RKO (cell line): Measurements from ENCODE around the gene SCIN.
"Not testable (repeated sequence)": the region's sequence is repeated elsewhere in the genome, so short reads cannot be mapped to it uniquely, and the experiment has no call there.

Source experiments
- DNase-seq: peaks from one replicate; pipeline ENCODE4 v3.0.0-alpha.2; 2016; ENCODE audit warnings: low spot score

SCIN gene

DNA sequence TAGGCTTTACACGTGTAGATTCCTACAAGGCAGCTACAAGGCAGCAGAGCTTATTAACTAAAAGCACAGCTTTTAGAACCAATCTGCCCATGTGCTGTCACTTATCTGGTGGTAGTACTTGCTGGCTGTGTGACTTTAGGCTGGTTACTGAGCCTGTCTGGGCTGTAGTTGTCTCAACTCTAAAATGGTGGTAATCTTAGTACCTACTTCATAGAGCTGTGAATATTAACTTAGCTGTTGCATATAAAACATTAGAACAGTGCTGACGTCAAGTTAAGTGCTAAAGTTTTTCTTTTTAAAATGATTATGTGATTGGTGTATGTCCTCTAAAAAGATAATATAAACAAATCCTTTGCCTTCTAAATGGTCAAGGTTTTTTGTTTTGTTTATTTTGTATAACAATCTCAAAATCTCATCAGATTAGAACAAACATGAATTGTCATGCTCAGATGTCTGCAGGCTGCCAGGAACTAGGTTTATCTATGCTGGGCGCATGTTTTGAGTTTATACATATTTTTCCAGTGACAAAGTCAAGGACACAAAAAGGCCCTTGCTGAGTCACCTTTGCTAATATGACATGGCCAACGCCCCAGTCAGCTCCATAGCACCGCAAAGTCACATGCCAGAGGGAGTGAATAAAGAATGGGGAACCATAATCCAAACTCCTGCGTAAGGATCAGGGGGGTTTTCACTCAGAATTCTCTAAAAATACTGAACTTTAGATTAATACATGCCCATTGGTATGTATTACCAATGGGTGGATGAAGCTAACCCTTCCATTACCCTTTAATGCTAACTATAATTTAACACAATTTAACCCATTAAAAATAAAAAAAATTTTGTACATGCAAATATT lies 77.1 kb downstream of the SCIN start:
- peak; percentile 56 for DNase-seq

DNA sequence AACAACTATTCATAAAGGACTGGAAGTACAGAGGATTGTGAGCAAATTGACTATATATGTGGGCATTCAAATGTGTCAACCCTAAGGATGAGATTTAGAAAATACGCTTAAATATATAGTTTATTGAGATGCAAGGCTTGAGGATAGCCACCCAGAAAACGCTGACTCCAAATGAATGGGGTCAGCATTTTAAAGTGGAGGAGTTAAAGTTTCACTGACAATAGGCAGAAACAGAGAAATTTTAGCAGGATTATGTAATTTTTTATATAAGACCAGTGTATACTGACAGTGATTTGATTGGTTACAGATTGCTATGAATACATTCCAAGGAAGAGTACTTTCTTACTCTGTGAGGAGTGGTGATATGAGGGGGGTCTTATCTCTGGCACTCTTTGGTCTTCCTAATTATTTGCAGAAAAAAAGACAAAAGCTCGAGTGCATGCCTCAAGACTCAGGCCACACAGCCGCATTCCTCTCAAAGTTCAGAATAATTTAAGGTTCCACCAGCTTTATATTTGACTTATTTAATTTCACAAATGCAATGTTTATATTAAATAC lies 78.3 kb downstream of the SCIN start:
- no peak for DNase-seq

DNA sequence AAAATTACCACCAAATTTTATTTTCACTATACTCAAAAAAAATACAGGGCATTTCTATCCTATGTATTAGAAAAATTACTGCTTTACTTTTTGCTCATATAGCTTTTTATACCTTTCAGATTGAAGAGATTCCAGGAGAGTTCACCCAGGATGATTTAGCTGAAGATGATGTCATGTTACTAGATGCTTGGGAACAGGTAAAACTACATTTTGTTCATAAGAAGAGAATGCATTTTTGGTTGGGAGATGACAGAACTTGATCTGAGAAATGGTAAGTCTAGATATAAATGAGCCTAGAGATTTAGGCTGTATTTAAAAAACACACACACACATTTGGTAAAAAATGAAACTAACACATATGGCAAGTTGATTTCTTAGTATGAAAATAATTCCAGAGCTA lies 78.8 kb downstream of the SCIN start:
- DNase-seq, result no peak

DNA sequence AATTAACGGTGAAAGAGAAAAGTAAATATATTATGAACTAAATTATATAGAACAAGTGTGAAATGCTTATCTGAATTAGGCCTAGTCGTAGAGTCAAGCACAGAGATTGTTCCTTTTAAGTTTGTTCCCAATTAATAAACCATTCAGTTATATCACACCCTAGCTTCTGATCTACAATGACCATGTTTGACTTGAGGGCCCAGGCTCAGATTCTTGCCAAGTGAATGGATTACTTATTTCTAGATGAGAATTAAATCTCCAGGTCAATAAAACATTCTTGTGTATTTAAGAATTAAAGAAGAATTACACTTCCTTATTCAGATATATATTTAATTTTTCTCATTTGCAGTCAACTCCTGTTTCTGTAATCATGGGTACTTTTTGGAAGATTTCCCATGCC lies 79.6 kb downstream of the SCIN start:
- DNase-seq, result no peak

DNA sequence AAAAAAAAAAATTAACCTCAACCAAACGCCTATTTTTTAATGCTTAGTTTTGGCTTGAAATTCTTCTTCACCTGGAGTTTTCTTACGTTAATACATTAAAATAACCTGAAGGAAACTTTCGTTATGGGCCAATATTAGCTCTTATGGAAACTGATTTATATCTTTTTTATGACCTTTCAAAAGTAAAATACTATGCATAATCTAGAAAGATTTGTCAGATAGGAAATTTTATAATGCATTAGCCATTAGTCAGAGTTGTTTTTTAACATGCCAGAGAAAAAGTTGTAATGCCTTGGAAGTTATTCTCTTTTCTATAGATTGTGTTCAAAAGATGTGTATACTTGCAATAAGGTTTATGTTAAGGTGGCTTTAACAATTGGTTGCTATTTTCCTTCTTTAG lies 82.6 kb downstream of the SCIN start:
- DNase-seq, result no peak

DNA sequence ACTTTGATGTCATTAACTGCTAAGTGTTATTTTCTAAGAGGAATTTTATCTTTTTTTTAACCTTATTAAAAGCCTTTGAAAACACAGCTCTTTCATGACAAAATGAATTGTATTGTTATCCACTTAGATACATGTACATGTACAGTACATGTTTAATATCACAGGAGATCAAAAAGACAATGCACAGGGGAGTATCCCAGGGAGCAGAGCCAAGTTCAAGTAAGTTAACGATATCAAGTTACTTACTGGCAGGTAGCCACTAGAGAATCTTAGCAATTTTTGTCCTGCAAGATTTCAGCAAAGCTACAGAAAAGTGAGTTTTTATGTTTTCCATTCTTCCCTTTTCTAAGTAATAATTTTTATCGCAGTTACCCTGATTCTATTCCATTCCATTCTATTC lies 83.0 kb downstream of the SCIN start:
- no peak for DNase-seq

DNA sequence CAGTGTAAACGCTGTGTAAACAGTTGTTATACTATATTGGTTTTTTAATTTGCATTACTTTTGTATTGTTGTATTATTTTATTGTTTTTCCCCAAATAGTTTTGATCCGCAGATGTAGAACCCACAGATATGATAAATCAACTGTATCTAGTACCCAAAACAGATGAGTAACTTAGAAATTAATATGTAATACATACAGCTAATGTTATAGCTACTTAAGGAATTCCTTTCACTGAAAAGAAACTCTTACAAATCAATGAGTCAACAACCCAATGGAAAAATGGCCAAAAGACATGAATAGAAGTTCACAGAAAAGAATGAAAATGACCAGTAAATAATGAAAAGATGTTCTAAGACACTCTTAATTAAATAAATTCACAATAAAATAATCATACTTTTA lies 84.6 kb downstream of the SCIN start:
- no peak for DNase-seq

DNA sequence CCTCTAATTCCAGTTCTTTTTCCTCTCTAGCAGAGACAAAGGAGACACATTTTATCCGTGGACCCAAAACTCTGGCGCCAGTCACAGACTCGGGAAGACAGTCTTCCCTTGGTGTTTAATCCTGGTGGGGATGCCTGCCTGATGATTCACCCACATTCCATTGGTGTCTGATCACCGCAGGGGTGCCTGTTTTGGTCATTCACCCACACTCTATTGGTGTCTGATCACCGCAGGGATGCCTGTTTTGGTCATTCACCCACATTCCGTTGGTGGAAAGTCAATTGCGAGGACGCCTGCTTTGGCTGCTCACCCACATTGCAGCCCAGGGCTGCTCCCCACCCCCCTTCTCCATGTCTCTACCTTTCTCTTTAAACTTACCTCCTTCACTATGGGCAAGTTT lies 89.9 kb downstream of the SCIN start:
- peak; percentile 54 for DNase-seq

DNA sequence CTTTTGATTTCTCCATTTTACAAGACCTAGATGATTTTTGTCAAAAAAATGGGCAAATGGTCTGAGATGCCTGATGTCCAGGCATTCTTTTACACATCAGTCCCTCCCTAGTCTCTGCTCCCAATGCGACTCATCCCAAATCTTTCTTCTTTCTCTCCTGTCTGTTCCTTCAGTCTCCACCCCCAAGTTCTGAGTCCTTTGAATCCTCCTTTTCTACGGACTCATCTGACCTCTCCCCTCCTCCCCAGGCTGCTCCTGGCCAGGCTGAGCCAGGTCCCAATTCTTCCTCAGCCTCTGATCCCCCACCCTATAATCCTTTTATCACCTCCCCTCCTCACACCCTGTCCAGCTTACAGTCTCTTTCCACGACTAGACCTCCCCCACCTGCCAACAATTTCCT lies 90.5 kb downstream of the SCIN start:
- DNase-seq, result not testable (repeated sequence)

DNA sequence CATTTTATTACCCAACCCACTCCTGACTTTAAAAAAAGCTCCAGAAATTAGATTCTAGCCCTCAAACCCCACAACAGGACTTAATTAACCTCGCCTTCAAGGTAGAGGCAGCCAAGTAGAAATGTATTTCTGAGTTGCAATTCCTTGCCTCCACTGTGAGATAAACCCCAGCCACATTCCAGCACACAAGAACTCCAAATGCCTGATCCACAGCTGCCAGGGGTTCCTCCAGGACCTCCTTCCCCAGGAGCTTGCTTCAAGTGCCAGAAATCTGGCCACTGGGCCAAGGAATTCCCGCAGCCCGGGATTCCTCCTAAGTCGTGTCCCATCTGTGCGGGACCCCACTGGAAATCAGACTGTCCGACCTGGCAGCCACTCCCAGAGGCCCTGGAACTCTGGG lies 91.1 kb downstream of the SCIN start:
- DNase-seq, result no peak

DNA sequence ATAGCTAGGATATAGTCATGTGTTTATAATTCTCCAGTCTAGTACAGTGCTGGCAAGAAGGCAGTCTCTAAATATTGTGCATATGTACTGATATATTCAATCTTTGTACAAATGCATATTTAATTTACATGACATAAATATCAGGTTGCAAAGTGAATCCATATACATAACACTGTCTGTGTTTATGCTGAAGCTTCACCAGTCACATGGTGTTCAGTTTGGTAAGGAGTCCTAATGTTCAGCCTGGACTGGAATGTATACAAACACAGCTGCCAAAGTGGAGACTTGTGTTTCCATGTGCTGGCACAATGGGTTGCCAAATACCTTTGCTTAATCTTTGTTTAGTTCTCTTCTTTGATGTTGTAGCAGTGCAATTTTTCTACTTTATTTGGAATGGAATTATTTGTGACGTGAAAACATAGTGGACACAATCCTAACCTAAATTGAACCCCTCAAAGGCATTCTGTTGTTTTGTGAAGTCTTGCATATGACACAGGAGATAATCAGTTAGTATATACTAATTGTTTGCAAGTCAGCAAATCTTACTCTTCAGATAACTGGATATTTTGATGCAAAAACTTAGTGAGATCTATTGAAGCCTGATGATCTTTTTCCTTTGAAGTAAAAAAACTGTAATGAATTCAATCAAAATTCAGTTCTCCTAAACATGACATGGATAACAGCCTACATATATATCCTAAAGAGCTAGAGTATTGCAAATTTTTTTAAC lies 99.6 kb downstream of the SCIN start:
- DNase-seq, result no peak

DNA sequence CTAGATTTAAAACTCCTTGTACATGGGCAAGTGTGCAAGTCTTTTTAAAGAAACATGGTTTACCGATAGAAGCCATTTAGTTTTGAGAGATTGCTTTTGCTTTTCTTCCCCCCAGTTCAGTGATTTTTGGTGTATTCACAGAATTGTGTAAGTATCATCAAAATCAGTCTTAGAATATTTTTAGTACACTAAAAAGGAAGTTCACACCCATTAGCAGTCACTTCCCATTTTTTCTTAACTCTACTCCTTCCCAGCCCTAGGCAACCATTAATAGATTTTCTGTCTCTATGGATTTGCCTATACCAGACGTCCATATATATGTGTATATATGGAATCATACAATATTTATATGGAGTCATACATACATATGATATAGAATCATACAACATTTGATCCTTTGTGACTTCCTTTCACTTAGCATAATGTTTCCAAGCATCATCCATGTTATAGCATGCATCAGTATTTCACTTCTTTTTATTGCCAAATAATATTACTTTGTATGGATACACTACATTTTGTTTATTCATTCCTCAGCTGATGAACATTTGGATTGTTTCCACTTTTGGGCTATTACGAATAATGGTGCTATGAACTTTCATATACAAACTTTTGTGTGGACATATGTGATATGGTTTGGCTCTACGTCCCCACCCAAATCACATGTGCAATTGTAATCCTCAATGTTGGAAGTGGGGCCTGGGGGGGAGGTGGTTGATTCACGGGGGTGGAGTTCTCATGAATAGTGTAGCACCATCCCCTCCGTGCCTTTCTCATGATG lies 100.4 kb downstream of the SCIN start:
- DNase-seq, result no peak

DNA sequence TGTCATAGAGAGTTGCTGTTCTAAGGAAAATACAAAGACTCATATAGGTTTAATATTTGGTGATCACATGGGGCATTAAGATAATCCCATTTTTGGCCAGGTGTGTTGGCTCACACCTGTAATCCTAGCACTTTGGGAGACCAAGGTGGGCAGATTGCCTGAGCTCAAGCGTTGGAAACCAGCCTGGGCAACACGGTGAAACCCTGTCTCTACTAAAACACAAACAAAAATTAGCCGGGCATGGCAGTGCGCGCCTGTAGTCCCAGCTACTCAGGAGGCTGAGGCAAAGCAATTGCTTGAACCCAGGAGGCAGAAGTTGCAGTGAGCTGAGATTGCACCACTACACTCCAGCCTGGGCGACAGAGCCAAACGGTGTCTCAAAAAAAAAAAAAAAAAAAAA lies 102.9 kb downstream of the SCIN start:
- not testable (repeated sequence) for DNase-seq

DNA sequence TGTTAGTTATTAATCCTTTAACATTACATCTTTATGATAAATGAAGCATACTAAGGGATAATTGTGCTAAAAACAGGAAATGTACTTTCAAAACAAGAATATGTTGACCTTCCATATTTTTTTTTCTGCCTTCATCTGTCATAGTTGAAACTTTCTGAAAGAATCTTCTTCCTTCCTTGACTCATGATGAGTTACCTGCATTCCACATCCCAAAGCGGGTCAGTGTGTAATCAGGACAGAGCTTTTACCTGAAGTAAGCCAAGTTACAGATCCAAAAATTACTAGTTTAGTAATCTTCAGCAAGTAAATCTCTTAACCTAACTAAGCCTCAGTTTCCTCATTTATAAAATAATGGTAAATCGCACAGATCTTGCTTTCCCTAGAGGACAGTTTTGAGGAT lies 103.5 kb downstream of the SCIN start:
- DNase-seq, result no peak

DNA sequence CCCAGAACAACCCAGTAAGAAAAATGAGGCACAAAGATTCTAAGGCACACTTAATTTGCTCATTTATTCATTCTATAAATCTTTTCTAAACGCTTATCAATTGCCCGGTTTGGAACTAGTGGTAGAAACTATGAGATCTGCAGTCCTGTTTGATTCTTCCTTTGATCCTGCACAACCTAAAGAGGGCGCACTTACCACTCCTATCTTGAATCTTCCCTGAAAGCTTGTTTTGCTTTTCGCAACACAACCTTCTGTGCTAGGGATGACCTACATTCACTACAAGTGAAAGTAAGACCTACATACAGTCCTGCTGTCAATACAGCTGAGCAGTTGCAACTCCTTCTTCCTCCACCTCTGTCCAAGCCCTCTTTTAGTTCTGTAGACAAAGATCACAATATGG lies 104.3 kb downstream of the SCIN start:
- peak; percentile 12 for DNase-seq

DNA sequence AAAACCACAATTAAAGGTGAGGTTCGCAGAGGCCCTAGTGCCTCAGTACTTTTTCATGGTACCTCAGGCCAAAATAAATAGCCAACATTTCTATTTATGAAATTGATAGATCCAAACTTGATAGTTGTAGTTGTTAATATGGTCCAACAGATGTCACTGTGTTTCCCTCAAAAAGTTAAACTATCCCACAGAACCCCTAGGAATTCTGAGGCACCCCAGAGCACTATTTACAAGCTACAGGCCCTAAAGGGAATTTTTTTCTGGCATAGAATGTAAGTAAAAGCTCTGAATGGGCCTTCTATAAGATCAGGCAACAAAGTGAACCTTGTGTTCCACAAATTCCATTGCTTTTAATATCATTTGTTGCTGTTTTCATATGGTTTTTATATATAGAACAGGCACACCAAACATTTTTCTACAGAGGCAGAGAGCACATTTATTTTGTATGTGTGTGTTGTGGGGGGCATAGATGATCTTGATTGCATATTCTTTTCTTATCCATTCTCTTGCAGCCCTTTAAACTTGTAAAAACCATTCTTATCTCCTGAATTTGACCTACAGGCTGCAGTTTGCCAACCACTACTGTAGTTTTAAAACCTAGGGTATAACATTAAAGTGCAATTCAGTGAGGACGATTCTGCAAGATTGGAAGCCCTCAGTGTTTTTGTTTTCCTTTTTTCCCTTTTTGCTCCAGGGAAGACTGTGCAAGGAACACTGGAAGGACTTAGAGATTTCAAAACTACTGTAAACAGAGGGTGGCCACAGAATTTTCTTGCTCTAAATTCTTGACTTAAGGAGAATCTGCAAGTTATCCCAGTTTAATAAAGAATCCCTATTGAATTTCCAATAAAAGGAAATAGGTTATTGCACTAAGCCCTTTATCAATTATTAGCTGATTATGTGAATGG lies 113.4 kb downstream of the SCIN start:
- peak; percentile 67 for DNase-seq

DNA sequence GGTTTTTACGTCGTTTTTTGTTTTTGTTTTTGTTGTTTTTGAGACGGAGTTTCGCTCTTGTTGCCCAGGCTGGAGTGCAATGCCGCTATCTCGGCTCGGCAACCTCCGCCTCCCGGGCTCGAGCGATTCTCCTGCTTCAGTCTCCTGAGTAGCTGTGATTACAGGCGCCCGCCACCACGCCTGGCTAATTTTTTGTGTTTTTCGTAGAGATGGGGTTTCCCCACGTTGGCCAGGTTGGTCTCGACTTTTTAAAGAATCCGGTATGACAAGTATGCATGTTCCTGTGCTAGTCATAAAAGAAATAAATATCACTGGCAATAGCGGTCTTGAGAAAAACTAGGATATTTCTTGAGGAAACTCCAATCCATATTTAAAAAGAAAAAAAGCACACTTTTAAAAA lies 114.2 kb downstream of the SCIN start:
- no peak for DNase-seq

DNA sequence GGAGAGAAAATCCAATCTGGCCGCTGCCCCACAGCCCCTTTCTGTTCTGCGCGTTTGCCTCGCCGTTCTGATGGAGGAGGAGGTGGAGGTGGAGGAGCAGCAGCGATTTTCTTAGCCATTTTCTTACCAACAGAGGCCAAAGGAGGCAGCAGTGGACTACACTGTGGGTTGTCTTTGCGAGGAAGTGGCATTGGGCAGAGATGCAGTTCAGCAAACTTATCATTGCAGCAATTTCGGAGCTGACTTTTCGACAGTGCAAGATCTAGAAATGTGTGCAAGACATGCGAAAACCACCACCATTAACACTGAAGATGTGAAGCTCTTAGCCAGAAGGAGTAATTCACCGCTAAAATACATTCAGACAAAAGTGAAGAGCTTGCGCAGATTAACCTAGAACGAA lies 115.0 kb downstream of the SCIN start:
- DNase-seq, result no peak

DNA sequence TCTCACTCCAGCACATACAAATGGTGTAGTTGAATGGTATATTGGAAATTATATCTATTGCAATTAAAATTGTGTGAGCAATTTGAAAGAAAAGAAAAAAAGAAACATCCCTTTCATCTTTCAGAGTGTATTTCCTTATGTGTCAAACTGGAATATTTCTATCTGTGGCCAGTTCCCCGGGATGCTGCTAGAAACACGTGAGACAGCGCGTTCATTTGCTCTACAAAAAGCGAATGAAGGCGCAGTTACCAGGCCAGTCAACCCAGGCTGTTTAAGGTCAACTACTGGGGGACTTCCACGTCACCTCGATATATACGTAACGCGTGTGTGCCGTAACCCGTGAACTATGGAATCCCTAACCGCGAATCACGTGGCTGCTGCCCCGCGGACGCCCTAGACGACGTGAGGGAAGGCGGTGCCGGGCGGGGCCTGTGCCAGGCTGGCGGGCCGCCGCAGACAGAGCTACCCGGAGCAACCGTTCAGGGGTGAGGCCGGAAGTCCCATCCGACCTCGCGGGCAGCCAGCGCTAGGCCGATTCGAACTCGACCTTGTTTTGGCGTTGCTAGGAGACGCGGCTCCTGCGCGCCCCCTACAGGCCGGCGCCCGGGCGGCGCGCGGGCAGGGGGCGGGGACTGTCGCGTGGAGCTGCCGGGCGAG lies 115.8 kb downstream of the SCIN start:
- peak; percentile 95 for DNase-seq

DNA sequence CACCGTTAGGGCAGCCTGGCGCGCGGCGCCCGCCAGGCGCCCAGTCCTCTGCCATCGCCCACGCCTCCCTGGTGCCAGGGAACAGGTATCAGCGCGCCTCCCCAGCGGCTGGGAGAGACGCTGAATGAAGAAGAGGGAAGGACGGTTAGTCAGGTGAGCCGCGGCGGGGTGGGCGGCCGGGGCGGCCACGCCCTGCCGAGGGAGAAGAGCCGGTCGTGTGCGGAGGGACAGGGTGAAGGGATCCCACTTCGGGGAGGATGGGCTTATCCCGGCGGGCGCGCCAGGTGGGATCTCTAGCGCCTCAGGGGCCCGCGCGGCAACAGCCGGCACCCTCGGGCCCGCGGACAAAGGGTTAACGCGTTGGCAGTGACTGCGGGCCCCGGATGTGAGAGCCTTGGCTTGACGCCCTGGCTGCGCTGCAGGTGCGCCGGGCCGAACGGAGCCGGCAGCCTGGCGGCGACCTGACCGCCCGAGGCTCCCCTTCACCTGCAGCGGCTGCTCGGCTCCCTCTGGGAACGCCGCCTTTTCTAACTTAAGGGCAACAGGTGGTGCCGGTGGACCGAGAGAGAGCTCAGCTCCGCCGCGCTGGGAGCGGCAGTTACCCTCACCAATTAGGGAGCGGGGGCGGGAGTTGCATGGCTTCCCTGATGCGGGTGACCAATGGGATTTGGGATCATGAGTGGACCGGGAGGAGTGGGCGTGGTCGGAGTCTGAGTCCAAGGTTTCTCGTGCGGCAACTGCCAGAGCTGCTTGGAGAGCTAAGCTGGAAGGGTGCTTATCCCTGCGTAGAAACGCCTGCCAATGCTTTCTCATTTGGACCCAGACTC lies 116.6 kb downstream of the SCIN start, which contains the start of gene ARL4A:
TSS of gene ARL4A (plus strand) at position 743 of the 827 bp plus-strand sequence. CDS start 622 bp downstream, outside the sequence.
- DNase-seq, result peak; percentile 97
